GM12872 (cell line): ENCODE measurements around the gene SLC2A1.

Source experiments
- CTCF ChIP-seq: IDR thresholded peaks from 3 replicates; pipeline ENCODE4 v1.5.1; 2011; ENCODE audit warnings: low read depth, mild to moderate bottlenecking, low read length, moderate library complexity; ENCODE audit not compliant: insufficient read depth

The SLC2A1 gene

DNA sequence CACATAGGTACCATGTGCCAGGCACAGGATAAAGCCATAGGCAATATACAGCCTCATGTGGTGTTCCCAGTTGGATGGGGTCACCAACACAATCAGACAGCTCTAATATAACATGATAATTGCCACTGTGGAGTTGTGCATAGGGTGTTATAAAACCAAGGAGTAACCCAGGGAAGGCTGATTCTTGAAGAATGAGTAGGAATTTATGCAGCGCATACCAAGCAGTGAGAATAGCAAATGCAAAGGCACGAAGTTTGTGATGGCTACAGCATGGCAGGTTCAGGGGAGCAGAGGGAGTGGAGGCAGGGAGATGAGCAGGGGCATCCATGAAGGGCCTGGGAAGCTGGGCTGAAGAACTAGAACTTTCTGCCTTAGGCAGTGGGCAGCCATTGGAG lies 20.4 kb upstream of the SLC2A1 start:
- TF ChIP-seq CTCF: no peak

- TF ChIP-seq CTCF: no peak
These were observed 19.8 kb upstream of the SLC2A1 start for GRCh38 chr1:42978317-42979035.

DNA sequence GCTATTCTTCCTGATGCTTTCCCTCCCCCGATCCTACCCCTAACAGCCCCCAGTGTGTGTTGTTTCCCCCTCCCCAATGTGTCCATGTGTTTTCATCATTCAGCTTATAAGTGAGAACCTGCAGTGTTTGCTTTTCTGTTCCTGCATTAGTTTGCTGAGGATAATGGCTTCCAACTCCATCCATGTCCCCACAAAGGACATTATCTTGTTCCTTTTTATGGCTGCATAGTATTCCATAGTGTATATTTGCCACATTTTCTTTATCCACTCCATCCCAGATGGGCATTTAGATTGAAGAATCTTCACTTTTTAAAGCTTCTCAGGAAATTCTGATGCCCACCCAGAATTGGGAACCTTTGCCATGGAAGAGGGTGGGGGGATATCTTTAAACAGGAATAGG lies 19.0 kb upstream of the SLC2A1 start:
- TF ChIP-seq CTCF: no peak

DNA sequence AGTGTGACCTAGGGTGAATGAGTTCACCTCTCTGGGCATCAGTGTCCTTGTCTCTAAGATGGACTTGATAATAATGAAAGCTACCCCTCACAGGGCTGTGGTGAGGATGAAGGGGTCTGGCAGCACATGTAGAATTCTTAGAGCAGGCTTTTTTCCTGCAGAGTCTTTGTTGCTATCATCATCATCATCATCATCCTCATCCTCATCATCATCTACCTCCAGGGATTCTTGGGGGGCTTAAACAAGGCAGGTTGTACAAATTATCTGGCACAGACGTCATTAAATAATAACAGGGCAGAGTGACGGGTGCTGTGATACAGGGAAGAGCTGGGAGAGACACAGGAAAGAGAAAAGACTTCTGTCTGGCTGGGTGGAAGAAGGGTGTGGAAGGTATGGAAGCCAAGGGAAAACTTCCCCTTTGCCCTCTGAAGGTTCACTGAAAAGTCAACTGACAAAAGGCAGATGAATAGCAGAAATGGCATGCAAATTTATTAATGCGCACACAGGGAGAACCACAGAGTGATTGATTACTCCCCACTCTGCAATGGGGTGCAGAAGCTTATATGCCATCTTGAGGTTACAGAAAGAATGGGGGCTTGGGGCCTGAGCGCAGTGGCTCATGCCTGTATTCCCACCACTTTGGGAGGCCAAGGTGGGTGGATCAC lies 17.0 kb upstream of the SLC2A1 start:
- TF ChIP-seq CTCF: no peak

GRCh38 chr1:42974767-42975437 lies 16.2 kb upstream of the SLC2A1 start:
- TF ChIP-seq CTCF: no peak

GRCh38 chr1:42973799-42974198 lies 15.1 kb upstream of the SLC2A1 start:
- no peak for TF ChIP-seq CTCF

- no peak for TF ChIP-seq CTCF
These were observed 14.6 kb upstream of the SLC2A1 start for GRCh38 chr1:42973286-42973685.
